Measurements from ENCODE around the gene CXCL17.

The CXCL17 gene

GRCh38 chr19:42397263-42398166 lies 45.2 kb downstream of the CXCL17 start:
- DNase-seq: no peak

GRCh38 chr19:42396381-42397262 lies 46.1 kb downstream of the CXCL17 start:
- peak; percentile 94 for DNase-seq

- no peak for DNase-seq
Observed at GRCh38 chr19:42394751-42395150, 48.0 kb downstream of the CXCL17 start.

GRCh38 chr19:42392165-42392564 lies 50.6 kb downstream of the CXCL17 start:
- no peak for DNase-seq

GRCh38 chr19:42389899-42390298 lies 52.8 kb downstream of the CXCL17 start, which contains the start of gene CNFN:
Gene CNFN (minus strand): TSS chr19:42390297. CDS start chr19:42389037, 1,260 bp downstream.
- no peak for DNase-seq

GRCh38 chr19:42388851-42389489 lies 53.8 kb downstream of the CXCL17 start:
- DNase-seq: no peak

GRCh38 chr19:42386974-42387707 lies 55.6 kb downstream of the CXCL17 start:
- DNase-seq: peak; percentile 47

- no peak for DNase-seq
Observed at GRCh38 chr19:42380155-42380554, 62.6 kb downstream of the CXCL17 start.
